ENCODE results near the gene VILL. TPM values are rescaled to one million over a fixed set of nuclear protein-coding genes. Genes with fewer than 3 reads are reported as not detected.

Gene VILL
- total RNA-seq, 1 donor from 2014 or later: 16.7 TPM

- Mint-ChIP-seq H3K4me1 (peaks cover 15% of the 10 kb centered on the region), H3K36me3 (no peaks in the 10 kb centered on the region), H3K27me3 (ENCODE audit: low read depth) (peaks cover 35% of the 10 kb centered on the region), H3K4me3 (no peak overlapping the region), H3K27ac (no peak overlapping the region), H3K9me3 (no peaks in the 10 kb centered on the region)
- TF ChIP-seq, protein P1, sequence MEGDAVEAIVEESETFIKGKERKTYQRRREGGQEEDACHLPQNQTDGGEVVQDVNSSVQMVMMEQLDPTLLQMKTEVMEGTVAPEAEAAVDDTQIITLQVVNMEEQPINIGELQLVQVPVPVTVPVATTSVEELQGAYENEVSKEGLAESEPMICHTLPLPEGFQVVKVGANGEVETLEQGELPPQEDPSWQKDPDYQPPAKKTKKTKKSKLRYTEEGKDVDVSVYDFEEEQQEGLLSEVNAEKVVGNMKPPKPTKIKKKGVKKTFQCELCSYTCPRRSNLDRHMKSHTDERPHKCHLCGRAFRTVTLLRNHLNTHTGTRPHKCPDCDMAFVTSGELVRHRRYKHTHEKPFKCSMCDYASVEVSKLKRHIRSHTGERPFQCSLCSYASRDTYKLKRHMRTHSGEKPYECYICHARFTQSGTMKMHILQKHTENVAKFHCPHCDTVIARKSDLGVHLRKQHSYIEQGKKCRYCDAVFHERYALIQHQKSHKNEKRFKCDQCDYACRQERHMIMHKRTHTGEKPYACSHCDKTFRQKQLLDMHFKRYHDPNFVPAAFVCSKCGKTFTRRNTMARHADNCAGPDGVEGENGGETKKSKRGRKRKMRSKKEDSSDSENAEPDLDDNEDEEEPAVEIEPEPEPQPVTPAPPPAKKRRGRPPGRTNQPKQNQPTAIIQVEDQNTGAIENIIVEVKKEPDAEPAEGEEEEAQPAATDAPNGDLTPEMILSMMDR (IDR thresholded peaks at IDR 0.05; ENCODE audit: unreplicated experiment): no peak
- DNase-seq (ENCODE audit: low spot score in 2 of 2, unreplicated experiment in 2 of 2): no peak
These were observed 45.7 kb downstream of the VILL start for GRCh38 chr3:38036286-38036685.

DNA sequence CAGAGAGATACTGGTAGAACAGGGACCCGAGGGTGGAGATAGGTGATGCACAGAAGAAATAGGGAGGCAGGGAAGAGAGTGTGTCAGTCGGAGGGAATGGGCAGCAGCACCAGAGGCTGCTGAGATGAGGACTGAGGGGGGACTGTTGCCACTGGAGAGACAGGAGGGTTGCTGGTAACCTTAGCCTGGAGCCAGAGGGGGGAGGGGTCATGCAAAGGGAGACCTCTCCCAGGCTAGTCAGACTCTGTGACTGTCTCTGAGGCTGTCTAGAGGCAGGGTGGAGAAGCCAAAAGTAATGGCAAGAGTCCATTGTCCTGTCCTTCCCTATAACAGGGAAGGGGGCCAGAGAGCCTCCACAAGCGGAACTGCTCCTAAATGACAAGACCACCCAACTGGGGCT, 46.3 kb downstream of the VILL start:
- TF ChIP-seq, protein P1 (IDR thresholded peaks at IDR 0.05; ENCODE audit: unreplicated experiment): no peak
- H3K27me3 Mint-ChIP-seq (ENCODE audit: low read depth): peaks cover 35% of the 10 kb centered on the region
- H3K27ac Mint-ChIP-seq: no peak overlapping the region
- no peak overlapping the region for H3K4me3 Mint-ChIP-seq
- DNase-seq (ENCODE audit: low spot score in 2 of 2, unreplicated experiment in 2 of 2): no peak
- H3K9me3 Mint-ChIP-seq: no peaks in the 10 kb centered on the region
- H3K36me3 Mint-ChIP-seq: no peaks in the 10 kb centered on the region
- peaks cover 14% of the 10 kb centered on the region for H3K4me1 Mint-ChIP-seq

DNA sequence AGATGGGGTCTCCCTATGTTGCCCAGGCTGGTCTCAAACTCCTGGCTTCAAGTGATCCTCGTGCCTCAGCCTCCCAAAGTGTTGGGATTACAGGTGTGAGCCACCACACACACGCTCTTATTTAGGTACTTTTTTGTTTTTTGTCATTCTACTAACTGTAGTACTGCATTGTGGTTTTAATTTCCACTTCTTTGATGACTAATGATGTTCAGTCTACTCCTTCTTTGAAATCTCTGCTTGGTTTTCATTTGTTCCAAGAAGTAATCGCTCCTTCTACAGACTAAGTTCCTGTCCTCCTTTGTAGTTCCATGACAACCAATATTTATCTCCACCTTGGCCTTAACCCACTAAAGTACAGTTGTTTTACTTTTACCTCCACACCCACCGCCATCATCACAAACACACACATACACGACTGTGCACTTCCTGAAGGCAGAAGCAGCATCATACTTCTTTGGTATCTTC, 47.9 kb downstream of the VILL start:
- no peak overlapping the region for H3K27ac Mint-ChIP-seq
- peak overlapping the region; percentile 70 for H3K4me3 Mint-ChIP-seq
- TF ChIP-seq, protein P1 (IDR thresholded peaks at IDR 0.05; ENCODE audit: unreplicated experiment): no peak
- H3K4me1 Mint-ChIP-seq: peaks cover 14% of the 10 kb centered on the region
- no peaks in the 10 kb centered on the region for H3K9me3 Mint-ChIP-seq
- H3K36me3 Mint-ChIP-seq: no peaks in the 10 kb centered on the region
- no peak for DNase-seq (ENCODE audit: low spot score in 2 of 2, unreplicated experiment in 2 of 2)
- H3K27me3 Mint-ChIP-seq (ENCODE audit: low read depth): peaks cover 40% of the 10 kb centered on the region

DNA sequence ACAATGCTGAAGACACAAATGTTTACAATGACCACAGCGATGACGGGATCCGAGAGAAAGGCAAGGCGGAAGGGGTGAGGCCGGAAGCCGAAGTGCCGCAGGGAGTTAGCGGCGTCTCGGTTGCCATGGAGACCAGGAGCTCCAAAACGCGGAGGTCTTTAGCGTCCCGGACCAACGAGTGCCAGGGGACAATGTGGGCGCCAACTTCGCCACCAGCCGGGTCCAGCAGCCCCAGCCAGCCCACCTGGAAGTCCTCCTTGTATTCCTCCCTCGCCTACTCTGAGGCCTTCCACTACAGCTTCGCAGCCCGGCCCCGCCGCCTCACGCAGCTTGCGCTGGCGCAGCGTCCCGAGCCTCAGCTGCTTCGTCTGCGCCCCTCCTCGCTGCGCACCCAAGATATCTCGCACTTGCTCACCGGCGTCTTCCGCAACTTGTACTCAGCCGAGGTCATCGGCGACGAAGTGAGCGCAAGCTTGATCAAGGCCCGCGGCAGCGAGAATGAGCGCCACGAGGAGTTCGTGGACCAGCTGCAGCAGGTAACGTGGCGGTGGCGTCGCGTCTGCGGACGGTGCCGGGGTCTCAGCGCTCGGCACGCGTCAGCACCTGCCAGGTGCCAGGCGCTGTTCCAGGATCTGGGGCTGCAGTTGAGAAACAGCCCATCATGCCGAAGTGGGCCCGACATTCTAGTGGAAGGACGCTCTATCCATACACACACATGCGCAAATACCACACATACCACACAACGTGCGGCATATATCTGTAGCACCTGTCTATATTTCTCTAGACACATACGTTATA, 48.7 kb downstream of the VILL start, which contains the start of gene DLEC1:
Gene DLEC1 (plus strand): TSS at position 108 of the 798 bp plus-strand sequence. CDS start 18 bp downstream, at position 126.
- TF ChIP-seq, protein P1 (IDR thresholded peaks at IDR 0.05; ENCODE audit: unreplicated experiment): no peak
- peak in 1 of 2 experiments; percentile 62 for DNase-seq (ENCODE audit: low spot score in 2 of 2, unreplicated experiment in 2 of 2)
- peaks cover 14% of the 10 kb centered on the region for H3K4me1 Mint-ChIP-seq
- no peaks in the 10 kb centered on the region for H3K9me3 Mint-ChIP-seq
- no peaks in the 10 kb centered on the region for H3K36me3 Mint-ChIP-seq
- H3K27ac Mint-ChIP-seq: peak within 1 kb of the TSS; percentile 12
- peaks cover 39% of the 10 kb centered on the region for H3K27me3 Mint-ChIP-seq (ENCODE audit: low read depth)
- peak within 1 kb of the TSS; percentile 70 for H3K4me3 Mint-ChIP-seq

GRCh38 chr3:38039899-38040261, 49.3 kb downstream of the VILL start:
- Mint-ChIP-seq H3K4me3 (peak overlapping the region; percentile 70), H3K27me3 (ENCODE audit: low read depth) (peaks cover 43% of the 10 kb centered on the region), H3K9me3 (no peaks in the 10 kb centered on the region), H3K4me1 (peaks cover 14% of the 10 kb centered on the region), H3K36me3 (no peaks in the 10 kb centered on the region), H3K27ac (peak overlapping the region; percentile 12)
- DNase-seq (ENCODE audit: low spot score in 2 of 2, unreplicated experiment in 2 of 2): no peak
- TF ChIP-seq, protein P1 (IDR thresholded peaks at IDR 0.05; ENCODE audit: unreplicated experiment): no peak

Measured in mesothelial cell of epicardium (in vitro differentiated cells).